T-helper 2 cell (primary cell): ENCODE results near the gene P4HTM.
A peak's percentile ranks its signal among the peaks of the same experiment; 100 is the strongest.

Source experiments
- DNase-seq, 5 experiments: peaks; one replicate each; pipeline versions ENCODE4 v3.0.0 to v3.0.0-alpha.2; 2012 to 2022

P4HTM gene

GRCh38 chr3:49012441-49013017 is 22.5 kb downstream of the P4HTM start:
- no peak for DNase-seq

GRCh38 chr3:49013113-49013737 is 23.2 kb downstream of the P4HTM start:
- no peak for DNase-seq

GRCh38 chr3:49013738-49014660 is 24.0 kb downstream of the P4HTM start:
- peak in 3 of 5 experiments; percentile 19 to 53 (median 30) for DNase-seq

GRCh38 chr3:49015072-49015471 is 25.0 kb downstream of the P4HTM start:
- no peak for DNase-seq

- no peak for DNase-seq
These were observed 25.7 kb downstream of the P4HTM start for GRCh38 chr3:49015765-49016164.

- no peak for DNase-seq
These were observed 26.6 kb downstream of the P4HTM start for GRCh38 chr3:49016414-49017228.

- DNase-seq: peak in 1 of 5 experiments; percentile 26
These were observed 27.4 kb downstream of the P4HTM start for GRCh38 chr3:49017229-49017970.

- DNase-seq: peak; percentile 26 to 73 (median 52)
These were observed 28.1 kb downstream of the P4HTM start, which contains the start of gene DALRD3 for GRCh38 chr3:49017971-49018706. TSS of gene DALRD3 (minus strand) at chr3:49018580. CDS start at chr3:49018564, 16 bp downstream.

- no peak for DNase-seq
These were observed 28.6 kb downstream of the P4HTM start for GRCh38 chr3:49018707-49019006.

GRCh38 chr3:49019941-49020329 is 29.9 kb downstream of the P4HTM start:
- DNase-seq: no peak

GRCh38 chr3:49020330-49021212 is 30.5 kb downstream of the P4HTM start:
- DNase-seq: peak in 1 of 5 experiments; percentile 63

- DNase-seq: peak; percentile 96 to 98 (median 98)
These were observed 31.3 kb downstream of the P4HTM start for GRCh38 chr3:49021213-49021812.

- peak; percentile 84 to 94 (median 87) for DNase-seq
These were observed 32.0 kb downstream of the P4HTM start, which contains the start of gene NDUFAF3 for GRCh38 chr3:49021813-49022687. TSS of gene NDUFAF3 (plus strand) at chr3:49022121. CDS start at chr3:49022145, 24 bp downstream.

- no peak for DNase-seq
These were observed 32.7 kb downstream of the P4HTM start for GRCh38 chr3:49022688-49023171.

- no peak for DNase-seq
These were observed 33.7 kb downstream of the P4HTM start for GRCh38 chr3:49023775-49024174.

- DNase-seq: no peak
These were observed 34.4 kb downstream of the P4HTM start for GRCh38 chr3:49024449-49024848.

- no peak for DNase-seq
These were observed 35.2 kb downstream of the P4HTM start for GRCh38 chr3:49025005-49025792.
